Nephron (organoid): ENCODE measurements around the gene RAB44.

Experiments
- H3K27ac Mint-ChIP-seq, 3 experiments: 2 replicates each; pipeline ENCODE4 v1.8.0; 2020; ENCODE audit warnings: mixed read lengths in 3 of 3, mild to moderate bottlenecking in 2 of 3, moderate library complexity in 1 of 3
- H3K27me3 Mint-ChIP-seq: 2 replicates; pipeline ENCODE4 v1.8.0; 2021; ENCODE audit warnings: low read depth, mild to moderate bottlenecking, moderate library complexity, mixed read lengths
- H3K36me3 Mint-ChIP-seq: 2 replicates; pipeline ENCODE4 v1.8.0; 2020; ENCODE audit warnings: low read depth, mixed read lengths
- H3K4me1 Mint-ChIP-seq: 2 replicates; pipeline ENCODE4 v1.8.0; 2020; ENCODE audit warnings: mixed read lengths
- H3K4me3 Mint-ChIP-seq, 3 experiments: 2 replicates each; pipeline ENCODE4 v1.8.0; 2020; ENCODE audit warnings: mild to moderate bottlenecking in 3 of 3, mixed read lengths in 3 of 3, moderate library complexity in 2 of 3
- H3K9me3 Mint-ChIP-seq: 2 replicates; pipeline ENCODE4 v1.8.0; 2020; ENCODE audit warnings: mixed read lengths
- TF ChIP-seq, protein P1 (sequence below), 3 experiments: fragments of 200-600 bp; sonication (generic); IDR thresholded peaks; one replicate each; pipeline ENCODE4 v1.5.0; 2021; ENCODE audit warnings: antibody characterized with exemption in 3 of 3; ENCODE audit not compliant: unreplicated experiment in 3 of 3

The RAB44 gene

DNA sequence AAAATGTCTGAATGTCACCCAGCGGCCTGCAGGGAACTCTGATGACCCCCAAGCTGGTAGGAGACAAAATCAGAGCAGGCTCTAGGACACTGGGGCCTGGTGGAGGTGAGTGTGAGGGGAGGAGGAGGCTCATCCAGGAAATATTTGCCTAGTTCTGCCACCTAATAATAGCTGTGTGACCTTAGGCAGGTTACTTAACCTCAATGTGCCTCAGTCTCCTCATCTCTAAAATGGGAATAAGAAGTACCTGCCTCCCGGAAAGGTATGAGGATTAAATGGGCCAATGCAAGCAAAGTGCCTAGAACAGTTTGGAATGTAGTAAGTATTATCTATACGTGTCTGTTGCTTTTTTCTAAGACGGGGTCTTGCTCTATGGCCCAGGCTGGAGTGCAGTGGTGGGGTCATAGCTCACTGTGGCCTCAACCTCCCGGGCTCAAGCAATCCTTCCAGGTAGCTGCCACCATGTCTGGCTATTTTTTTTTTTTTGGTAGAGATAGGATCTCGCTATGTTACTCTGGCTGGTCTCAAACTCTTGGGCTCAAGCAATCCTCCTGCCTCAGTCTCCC, 60.4 kb downstream of the RAB44 start:
- Mint-ChIP-seq H3K36me3 (no peaks in the 10 kb centered on the region), H3K9me3 (no peaks in the 10 kb centered on the region), H3K27me3 (peaks cover 5% of the 10 kb centered on the region), H3K4me3 (no peak overlapping the region), H3K27ac (no peak overlapping the region), H3K4me1 (peaks cover 10% of the 10 kb centered on the region)
- TF ChIP-seq, protein P1, sequence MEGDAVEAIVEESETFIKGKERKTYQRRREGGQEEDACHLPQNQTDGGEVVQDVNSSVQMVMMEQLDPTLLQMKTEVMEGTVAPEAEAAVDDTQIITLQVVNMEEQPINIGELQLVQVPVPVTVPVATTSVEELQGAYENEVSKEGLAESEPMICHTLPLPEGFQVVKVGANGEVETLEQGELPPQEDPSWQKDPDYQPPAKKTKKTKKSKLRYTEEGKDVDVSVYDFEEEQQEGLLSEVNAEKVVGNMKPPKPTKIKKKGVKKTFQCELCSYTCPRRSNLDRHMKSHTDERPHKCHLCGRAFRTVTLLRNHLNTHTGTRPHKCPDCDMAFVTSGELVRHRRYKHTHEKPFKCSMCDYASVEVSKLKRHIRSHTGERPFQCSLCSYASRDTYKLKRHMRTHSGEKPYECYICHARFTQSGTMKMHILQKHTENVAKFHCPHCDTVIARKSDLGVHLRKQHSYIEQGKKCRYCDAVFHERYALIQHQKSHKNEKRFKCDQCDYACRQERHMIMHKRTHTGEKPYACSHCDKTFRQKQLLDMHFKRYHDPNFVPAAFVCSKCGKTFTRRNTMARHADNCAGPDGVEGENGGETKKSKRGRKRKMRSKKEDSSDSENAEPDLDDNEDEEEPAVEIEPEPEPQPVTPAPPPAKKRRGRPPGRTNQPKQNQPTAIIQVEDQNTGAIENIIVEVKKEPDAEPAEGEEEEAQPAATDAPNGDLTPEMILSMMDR (IDR thresholded peaks at IDR 0.05; ENCODE audit: unreplicated experiment in 3 of 3): no peak

DNA sequence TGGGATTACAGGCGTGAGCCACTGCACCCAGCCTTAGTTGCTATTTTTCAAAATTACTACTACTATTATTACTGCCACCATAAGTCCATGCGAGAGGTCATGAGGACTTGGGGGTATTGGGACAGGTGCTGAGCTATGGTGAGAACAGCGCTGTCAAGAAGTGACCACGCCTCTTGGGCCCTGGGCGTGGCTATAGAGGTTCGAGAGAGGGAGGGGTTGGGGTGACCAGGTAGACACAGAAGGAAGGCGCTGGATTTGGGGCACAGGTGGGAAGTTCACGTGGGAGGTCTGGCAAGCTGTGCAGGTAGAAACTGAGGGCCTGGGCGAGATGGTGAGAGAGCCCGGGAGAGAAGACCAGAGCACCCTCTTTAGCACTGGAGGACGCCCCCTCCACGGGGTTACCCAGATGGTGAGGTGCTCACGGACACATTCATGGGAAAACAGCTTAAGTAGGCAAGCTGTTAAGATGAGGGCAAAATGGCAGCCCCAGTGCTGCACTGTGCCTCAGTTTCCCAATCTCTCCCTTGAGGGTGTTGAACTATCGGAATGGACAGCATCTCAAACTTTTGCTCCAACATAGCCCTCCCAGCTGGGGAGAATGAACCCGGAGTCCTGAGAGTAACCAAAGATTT, 61.0 kb downstream of the RAB44 start:
- H3K4me1 Mint-ChIP-seq: peaks cover 10% of the 10 kb centered on the region
- H3K4me3 Mint-ChIP-seq: no peak overlapping the region
- H3K27me3 Mint-ChIP-seq: peaks cover 5% of the 10 kb centered on the region
- no peaks in the 10 kb centered on the region for H3K36me3 Mint-ChIP-seq
- TF ChIP-seq, protein P1 (IDR thresholded peaks at IDR 0.05; ENCODE audit: unreplicated experiment in 3 of 3): no peak
- H3K9me3 Mint-ChIP-seq: no peaks in the 10 kb centered on the region
- H3K27ac Mint-ChIP-seq: no peak overlapping the region

DNA sequence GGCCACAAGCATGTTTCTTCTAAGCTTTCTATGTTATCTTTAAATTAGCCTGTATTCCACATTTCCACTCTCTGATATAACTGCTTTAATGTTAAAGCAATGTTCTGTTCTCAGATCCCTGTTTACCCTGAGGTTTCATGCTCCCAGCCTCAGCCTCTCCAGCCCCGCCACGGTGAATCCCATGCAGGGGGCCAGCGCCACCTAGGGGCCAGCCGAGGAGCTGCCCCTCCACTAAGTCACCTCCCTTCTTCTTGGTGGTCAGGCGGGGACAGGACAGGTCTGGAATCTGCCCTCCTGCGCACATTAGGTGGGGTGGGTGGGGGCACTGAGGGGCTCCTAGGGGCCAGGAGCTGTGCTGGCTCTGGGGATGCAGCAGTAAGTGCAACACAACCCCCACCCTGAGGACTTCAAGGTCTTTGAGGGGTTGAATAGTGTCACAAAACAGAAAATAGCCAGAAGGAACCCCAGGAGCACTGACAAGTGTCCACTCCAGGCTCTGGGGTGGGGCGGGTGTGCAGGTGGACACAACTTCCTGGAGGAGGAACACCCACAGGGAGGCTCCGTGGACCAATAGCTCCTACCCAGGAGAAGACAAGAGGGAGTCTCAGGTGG, 61.6 kb downstream of the RAB44 start:
- TF ChIP-seq, protein P1 (IDR thresholded peaks at IDR 0.05; ENCODE audit: unreplicated experiment in 3 of 3): peak; percentile 93 to 98 (median 96)
- H3K27ac Mint-ChIP-seq: peak overlapping the region in 1 of 3 experiments; percentile 32
- H3K9me3 Mint-ChIP-seq: no peaks in the 10 kb centered on the region
- H3K4me1 Mint-ChIP-seq: peaks cover 10% of the 10 kb centered on the region
- H3K4me3 Mint-ChIP-seq: no peak overlapping the region
- no peaks in the 10 kb centered on the region for H3K36me3 Mint-ChIP-seq
- H3K27me3 Mint-ChIP-seq: peaks cover 5% of the 10 kb centered on the region

DNA sequence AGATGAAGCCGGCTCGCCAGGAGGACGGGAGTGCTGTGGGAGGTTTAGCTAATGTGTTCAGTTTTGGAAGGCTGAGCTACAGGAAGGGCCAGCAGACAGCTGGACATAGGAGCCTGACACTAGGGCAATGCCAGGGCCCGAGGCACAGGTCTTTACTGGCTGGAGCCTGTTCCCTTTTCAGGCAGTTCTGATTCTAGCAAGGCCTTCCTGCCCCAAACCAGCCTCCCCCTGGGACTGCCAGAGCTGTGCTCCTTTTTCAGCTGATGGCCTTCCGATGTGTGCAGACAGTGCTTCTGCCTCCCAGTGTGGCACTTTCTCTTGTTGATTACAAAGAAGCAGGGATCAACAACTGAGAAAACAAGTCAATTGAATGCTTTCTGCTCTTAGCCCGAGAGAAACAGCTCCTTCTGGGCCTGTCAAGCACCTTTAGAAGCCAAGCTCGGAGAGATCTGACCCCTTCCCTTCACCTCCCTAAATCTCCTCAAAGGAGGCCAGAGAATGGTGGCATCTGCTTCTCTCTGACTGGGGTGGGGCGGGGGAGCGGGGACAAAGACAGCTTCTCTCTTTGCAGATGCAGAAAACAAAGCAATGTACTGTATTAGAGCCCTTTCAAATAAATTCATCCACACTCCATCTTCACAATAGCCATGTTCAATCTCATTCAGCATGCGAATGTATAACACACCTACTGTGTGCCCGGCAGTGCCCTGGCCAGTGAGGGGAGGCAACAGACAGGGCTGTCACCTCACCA, 63.2 kb downstream of the RAB44 start:
- Mint-ChIP-seq H3K27ac (no peak overlapping the region), H3K4me3 (no peak overlapping the region), H3K27me3 (peaks cover 7% of the 10 kb centered on the region), H3K4me1 (peaks cover 16% of the 10 kb centered on the region), H3K36me3 (no peaks in the 10 kb centered on the region), H3K9me3 (no peaks in the 10 kb centered on the region)
- TF ChIP-seq, protein P1 (IDR thresholded peaks at IDR 0.05; ENCODE audit: unreplicated experiment in 3 of 3): no peak

DNA sequence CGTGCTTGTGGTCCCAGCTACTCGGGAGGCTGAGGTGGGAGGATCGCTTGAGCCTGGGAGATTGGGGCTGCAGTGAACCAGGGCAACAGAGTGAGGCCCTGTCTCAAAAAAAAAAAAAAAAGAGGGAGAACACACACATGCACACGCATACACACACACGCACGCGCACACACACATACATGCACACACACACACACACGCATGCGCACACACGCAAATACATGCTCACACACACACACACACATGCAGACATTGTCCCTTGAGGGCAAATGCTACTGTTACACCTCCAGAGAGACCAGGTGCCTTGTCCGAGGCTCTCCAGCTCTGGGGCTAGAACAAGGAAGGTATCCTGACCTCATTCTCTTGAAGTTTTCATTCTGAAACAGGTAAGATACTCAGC, 64.5 kb downstream of the RAB44 start:
- Mint-ChIP-seq H3K36me3 (no peaks in the 10 kb centered on the region), H3K9me3 (no peaks in the 10 kb centered on the region), H3K4me3 (no peak overlapping the region), H3K27me3 (peaks cover 8% of the 10 kb centered on the region), H3K27ac (no peak overlapping the region), H3K4me1 (peaks cover 25% of the 10 kb centered on the region)
- TF ChIP-seq, protein P1 (IDR thresholded peaks at IDR 0.05; ENCODE audit: unreplicated experiment in 3 of 3): no peak
